Kasumi-1 (cell line): ENCODE results near the gene ATG10.

Experiments used
- DNase-seq, 2 experiments: peaks; one replicate each; lab custom pipeline; 2025; lab: John Stamatoyannopoulos, UW

The ATG10 gene

DNA sequence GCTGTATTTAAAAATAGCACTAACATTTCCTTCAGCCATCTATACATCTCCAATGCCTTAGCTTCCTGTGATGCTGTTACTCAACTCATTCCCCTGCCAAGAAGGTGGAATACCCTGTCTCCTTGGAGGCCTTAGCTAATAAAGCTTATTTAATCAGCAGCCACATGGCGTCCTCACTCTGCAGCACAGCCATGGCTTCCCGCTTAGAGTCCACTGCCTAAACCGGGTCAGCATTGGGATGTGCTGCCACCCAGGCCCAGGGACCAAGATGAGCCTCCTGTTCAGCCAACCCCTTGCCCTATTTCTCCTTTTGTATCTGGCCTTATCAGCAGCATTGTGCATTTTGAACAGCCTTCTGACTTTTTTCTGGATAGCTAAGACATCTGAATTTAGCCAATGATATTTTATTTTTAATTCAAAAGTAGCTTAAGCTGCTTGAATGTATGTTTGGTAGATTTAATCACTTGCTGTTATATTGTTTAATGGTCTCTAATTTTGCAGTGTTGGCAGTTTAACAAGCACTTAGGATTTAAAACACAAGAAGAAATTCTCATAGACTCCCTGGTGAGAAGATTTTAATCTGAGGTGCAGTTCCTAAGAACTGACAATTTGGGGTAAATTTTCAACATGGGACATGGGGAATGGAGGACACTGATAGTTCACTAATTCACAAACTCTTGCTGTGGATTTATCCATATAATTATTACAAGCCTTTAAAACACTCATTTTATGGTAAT lies 193.3 kb downstream of the ATG10 start:
- no peak for DNase-seq

DNA sequence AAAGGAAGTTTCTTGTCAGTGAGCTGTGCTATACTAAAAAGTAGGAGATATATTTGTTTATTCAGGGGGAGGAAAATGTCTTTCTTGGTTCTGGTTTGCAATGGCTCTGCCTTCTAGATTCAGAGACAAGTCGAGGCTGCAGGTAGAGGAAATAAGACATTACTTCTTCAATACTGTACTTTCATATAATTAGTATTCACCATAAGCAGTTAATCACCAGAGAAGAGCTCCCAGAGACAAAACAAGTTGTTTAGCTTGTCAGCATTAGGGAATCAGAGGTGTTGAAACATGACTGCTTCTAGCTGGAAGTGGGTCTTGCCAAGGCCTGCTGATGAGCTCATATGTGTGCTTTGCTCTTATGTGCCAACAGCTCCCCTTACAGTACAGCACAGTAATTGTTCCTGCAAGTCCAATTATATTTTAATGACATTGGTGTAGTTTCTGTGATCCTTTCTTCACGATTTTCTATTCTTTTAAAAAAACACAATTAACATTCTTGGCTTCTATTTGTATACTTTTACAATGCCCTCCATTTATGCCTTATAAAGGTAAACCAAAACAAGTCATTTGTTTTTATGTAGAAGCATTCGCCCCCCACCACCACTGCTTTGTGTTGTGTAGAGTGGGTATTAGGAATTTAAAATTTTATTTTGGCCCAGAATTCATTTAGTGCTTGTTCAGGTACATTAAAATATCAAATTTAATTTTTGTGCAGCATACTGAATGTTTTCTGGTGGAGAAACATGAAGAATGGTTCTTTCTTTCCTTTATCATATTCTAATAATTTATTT lies 194.1 kb downstream of the ATG10 start:
- peak; percentile 93 to 95 for DNase-seq

DNA sequence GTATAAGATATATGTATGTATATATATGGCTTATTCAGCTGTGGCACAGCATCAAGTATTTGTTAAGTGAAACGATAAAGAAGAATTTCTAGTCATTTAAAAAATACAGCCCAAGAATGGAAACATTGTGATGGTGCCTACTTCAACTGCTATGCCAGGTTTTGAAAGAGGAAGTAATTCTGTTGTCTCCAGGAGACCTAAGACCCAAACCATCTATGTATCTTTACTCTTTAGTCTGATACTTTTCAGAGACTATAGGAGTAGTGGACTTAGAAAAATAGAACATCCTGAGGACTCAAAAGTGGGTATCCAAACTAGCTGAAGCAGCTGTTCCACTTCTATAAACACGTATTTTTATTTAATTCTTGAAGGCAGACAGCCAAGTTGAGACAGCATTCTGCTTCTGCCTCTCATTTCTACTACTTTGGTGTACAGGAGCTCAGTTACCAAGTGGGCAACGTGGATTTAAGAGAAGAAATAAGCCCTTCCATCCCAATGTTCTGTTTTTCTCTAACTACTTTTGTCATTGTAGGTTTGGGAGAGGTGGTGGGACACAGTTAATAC lies 195.6 kb downstream of the ATG10 start:
- peak in 1 of 2 experiments; percentile 4 for DNase-seq

DNA sequence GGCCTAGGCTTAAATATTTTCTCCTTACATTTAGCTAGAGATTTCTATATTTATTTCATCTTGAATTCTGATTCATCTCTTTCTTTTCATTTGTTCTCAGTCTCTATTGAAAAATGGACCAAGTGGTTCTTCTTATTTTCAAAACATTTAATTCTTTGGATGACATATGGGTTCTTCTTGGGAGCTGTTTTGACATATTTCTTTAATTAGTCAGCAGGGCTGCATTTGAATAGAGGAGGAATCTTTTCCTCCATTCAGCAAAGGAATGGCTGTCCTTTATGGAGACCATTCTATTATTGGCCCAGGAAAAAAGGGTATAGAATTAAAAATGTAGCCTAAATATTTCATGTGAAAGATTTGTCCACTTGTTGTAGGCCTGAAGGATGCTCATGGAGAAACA lies 196.5 kb downstream of the ATG10 start:
- no peak for DNase-seq

DNA sequence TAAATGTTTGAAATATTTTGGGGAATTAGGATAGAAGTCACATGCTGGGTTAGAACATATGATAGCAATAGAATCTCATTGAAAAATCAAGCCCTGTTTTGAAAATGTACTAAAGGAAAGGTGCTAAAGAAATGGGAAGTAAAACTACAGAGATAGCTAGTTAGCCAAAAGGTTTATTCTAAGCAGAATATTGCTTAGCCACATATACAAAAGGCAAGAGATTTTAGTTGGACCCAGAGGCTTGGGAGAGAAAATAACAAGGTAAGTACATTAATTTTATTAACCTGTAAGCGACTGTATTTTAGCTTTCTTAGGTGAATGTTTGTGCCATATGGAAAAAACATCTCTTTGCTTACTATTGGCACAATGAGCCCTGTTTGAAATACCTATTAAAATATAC lies 198.1 kb downstream of the ATG10 start:
- DNase-seq = no peak

DNA sequence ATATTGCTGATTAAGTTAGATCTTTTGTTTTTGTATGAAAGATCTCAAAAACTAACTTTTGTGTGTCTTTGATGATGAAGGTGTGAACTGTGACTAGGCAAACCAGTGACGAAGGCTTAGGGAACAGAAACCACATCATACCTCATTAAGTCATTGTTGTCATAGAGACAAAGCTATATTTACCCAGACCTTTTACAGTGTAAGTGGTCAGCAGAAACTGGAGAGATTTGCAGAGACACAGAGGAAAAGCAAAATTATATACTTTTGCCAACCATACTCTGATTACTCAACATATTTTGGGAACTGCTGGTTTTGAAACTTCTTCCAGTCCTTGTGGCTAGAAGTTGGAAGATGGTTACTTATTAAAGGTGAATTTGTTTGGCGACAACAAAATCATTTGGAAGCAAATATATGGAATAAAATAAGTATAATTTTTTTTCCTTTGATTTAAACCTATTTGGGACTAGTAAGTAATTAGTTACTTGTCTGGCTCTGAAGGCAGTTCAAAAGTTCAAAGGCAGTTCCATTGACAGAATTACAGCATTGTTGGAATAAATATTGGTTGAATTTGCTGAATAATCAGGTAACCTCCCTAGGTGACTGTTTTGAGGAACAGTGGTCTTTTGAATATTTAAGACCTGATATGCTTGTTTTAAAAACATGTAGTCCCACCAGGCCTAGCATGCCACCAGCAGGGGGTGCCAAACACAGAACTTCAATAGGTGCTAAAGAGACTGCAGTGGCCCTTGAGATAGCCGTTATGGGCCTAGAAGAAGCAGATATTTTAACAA lies 202.5 kb downstream of the ATG10 start:
- DNase-seq = peak; percentile 64 to 67

DNA sequence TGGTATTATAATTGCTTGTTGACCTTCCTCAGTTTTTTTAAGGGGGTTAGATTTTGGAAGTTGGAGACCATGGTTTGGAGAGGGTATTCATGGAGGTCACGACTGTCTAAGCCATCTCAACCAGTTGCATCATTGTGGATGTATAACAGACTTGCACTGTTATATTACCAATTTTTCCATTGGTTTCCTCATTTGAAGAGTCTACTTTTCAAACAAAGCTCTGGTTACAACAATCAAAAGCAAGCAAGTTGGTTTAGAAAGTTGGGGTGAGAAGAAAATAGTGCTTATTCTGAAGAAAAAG lies 203.0 kb downstream of the ATG10 start:
- DNase-seq = no peak

DNA sequence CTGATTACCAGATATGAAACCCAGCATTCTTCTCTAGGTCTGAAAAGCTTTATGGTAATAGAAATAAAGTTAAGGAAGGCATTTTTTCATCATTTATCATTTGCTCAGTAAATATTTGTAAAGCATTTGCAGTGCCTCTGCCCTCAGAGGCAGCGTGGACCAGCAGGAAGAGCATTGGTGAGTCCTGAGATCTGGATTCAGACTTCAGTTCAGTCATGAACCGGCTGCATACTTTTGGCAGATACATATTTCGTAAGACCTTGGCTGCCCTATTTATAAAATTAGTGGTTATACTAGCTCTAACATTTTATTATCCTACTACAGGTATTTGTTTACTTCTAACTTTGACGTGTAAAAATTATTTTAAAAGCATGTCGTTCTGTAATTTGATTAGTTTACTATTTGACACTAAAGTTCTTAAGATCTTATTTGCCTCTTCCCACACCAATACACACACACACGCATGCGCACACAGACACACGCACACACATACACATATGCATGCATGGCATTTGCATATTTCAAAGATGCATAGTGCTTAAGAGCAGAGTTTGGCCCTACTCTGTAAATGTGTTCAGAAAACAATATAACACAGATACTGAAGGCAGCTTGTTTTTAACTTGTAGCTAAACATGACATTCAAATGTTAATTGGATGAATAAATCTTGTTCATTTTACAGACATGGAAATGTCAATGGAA lies 204.4 kb downstream of the ATG10 start:
- DNase-seq = no peak

DNA sequence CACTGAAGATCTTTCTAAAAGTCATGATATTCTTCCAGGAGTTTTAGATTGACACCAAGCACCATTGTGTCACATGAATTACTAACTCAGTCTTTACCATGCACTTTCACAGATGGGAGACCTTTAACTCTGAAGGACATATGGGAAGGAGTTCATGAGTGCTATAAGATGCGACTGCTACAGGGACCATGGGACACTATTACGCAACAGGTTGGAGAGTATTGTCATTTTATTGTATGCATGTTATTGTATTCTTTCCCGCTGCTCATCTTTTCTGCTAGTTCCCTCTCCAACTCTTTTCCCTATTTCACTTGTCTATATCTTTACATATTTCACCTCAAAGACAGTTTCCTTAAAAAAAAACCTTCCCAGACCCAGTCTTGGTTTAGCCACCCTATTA lies 206.6 kb downstream of the ATG10 start:
- DNase-seq = no peak

DNA sequence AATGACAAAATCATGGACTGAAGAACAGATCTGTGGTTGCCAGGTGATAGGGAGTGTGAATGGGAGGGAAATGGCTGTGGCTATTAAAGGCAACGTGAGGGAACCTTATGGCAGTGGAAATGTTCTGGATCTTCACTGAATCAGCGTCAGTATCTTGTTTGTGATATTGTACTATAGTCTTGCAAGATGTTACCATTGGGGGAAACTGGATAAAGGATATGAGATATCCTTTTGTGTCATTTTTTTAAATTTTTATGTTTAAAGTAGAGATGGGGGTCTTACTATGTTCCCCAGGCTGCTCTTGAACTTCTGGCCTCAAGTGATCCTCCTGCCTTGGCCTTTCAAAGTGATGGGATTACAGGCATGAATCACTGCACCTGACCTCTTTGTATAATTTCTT lies 210.8 kb downstream of the ATG10 start:
- DNase-seq = no peak

DNA sequence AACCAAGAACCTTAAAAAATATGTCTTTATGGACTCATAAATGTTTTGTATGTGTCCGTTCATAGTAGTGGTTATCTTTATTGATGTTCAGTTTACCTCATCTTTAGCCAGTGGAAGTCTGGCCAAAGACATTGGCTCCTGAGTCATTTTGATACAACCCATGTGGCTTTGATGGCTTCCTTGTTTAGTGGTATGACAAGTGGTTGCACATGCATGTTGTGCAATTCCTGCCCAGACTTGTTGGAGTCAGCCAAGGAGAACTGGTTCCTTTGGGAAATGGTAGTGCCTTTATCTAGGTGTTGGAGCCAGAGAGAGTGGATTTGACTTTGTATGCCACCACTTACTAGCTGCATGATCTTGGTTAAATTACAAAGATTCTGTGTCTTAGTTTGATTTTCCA lies 212.0 kb downstream of the ATG10 start:
- DNase-seq = no peak

DNA sequence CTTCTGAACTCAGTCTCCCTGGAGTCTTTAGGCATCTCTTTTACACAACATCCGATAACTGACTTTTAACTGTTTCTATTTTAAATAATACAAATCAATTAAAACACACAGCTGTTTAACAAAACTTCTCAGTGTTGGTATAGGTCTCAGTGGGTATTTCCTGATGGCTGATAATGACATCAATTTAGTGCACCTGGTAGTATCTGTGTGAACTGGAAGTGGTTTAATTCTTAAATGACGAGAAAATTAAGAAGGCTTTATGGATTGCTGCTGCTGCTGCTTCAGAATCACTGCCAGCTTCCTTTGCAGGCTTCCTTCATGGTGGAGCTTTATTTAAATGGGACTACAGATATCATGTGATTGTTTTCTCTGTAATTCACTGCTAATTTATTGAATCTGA lies 214.0 kb downstream of the ATG10 start:
- no peak for DNase-seq

DNA sequence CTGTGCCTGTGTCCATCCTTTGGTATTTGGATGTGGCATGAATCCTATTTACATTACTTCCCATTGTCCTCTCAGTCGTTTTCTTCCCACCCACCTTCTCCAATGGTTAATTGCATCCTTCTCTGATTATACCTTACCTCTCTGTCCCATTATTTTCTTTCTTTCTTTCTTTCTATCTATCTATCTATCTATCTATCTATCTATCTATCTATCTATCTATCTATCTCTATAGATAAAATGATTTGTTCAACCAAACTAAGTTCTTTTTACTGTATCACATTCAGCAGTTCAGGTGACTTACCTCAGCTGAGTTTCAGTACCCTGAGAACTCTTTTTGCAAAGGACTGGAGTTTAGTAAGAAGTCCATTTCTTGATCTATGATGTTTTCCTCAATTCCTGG lies 225.7 kb downstream of the ATG10 start:
- no peak for DNase-seq

DNA sequence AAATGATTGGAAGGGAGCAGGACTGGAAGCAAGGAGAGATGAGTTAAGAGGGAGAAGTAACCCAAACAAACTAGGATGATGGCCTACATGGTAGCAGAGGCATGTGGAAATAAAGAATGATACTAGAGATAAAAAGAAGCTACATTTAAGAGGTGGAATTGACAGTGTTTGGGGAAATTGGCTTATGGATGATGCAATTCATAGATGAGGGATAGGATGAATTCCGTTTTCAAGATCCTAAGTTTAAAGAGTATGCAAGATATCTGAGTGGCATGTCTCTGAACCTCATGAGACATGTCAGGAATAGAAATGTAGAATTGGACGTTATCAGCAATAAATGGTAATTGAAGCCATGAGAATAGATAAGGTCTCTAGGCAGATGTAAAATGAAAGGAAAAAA lies 232.7 kb downstream of the ATG10 start:
- DNase-seq = no peak

DNA sequence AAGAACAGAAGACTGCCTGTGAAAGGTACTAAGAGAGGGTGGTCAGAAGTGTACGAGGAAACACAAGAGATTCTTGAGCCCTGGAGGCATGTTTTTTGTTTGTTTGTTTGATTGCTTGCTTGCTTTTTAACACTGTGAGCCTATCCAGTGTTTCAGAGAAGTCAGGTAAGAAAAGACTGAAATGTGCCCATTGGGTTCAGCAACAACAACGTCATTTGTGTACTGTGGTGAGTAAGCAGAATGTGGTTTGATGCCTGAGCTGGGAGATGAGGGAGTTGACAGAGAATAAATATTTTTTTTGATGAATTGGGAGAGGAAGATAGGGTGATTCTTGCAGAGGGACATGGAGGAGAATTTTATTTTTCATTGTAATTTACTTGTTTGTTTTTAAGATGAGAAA lies 233.2 kb downstream of the ATG10 start:
- no peak for DNase-seq

DNA sequence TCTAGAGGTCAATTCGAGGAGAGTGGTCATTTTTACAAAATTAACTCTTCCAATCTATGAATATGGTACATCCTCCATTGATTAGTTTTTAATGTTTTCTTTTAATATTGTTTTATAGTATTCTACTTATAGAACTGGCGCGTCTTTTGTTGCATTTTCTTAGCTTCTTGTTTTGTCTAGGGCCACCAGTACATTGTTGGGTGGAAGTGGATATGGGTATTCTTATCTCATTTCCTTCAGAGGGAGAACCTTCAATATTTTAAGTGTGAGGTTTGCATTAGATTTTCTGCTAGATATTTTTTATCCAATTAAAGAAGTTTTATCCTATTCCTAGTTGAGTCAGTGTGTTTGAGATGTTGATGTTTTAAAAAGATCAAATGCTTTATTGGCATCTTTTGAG lies 236.5 kb downstream of the ATG10 start:
- no peak for DNase-seq

DNA sequence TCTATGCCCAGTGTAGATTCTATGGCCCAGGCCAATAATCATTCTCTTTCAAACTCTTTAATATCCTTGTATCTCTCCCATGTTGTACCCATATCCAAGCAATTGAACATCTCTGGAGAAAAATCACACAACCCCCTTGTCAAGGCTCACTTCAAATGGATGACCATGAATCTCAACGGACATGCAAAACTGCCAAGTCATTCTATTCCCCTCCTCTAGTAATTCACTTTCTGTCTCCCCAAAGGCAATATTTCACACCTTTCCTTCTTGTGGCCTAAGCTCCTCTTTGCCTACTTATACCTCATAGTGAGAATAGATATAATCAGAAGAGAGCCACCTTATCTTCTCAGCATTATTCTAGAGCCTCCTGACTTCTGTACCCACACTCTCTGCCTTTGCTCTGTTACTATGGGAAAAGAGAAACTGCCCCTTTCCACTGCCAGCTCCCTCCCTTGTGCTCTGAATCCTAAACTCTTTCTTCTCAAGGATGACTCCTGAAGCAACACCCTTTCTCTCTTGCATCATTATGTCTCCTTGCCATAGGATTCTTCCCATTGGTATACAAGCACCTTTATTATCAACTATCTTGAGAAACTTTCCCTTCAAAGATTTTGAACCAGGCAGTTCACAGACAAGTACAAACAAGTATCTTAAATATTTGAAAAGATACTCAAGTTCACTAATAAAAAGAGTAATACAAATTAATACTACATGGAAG lies 240.2 kb downstream of the ATG10 start:
- DNase-seq = no peak

DNA sequence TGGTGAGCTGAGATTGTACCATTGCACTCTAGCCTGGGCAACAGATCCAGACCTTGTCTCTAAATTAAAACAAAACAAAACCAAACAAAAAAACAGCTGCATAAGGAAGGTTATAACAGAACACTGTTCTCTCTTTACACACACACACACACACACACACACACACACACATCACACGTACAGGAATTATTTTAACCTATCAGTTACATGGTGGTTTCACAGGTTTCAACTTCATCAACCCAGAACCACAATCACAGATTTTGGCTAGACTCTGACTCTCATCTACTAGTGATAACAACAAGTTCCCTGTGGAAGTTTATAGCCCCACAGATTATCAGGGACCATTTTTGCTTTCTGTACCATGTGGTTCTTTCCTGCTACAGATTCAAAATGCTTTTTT lies 246.1 kb downstream of the ATG10 start:
- DNase-seq = no peak

DNA sequence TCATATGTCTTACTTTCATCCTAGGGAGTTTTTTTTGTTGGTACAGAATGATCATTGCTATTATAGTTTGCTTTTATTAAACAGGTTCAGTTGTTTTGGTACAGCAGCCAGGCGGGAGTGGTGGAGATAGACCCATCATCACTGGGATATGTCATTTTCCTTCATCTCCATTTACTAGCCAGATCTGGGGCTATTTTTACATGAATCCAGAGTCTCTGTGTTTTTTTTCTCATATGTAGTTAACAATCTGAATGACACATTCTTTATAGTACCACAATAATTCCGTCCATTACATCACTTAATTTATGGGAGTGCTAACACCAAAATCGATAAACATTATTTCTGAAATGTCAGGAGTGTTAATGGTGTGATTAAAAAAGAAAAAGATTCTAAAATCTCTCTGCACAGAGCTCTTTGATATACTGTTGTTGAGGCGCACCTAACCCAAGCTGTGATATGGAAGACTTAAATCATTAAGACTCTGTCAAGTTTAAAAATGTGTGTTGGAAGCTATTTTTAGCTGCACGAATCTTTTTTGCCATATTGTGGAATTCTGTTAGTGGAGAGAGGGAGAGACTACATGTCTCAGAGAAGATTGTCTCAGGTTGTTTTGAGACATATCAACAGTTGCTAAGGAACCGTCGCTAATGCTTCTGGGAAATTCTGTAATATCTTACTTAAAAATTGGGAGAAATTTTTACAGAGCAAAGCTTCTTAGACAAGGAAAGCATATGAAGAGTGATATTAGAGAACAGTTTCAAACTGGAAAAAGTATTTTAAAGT lies 246.7 kb downstream of the ATG10 start:
- DNase-seq = no peak

DNA sequence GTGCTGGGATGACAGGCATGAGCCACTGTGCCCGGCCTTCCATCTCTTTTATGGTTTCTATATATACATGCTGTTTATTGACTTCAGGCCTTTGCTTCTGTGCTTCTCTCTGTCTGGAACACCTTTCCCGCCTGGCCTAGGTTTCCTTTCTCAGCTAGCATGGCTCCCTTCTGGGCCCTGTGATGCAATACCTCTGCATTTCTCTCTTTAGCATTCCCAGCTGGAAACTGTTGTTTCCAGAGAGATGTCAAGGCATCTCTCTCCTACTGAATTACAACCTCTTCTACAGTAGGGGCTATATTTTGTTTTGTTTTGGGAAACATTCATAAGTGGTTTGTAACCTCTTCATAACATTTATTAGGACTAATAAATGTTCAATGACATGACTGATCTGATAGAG lies 249.2 kb downstream of the ATG10 start:
- DNase-seq = no peak
